IMR-90 (cell line): Measurements from ENCODE around the gene RIPK3. TPM values are rescaled to one million over a fixed set of nuclear protein-coding genes. Genes with fewer than 3 reads are reported as not detected.

Source experiments
- ATAC-seq: fragments of 200-7000 bp; cut with Tn5 transposase; 2 replicates; pipeline ENCODE4 v1.9.1; 2020; ENCODE audit warnings: low read depth, mild to moderate bottlenecking, moderate library complexity
- BruUV-seq: library from RNA; stranded (reverse); fragments of 400-500 nt; replicated peaks from 2 replicates; lab custom pipeline; 2021; lab: Mats Ljungman, UMichigan
- CTCF ChIA-PET: fragments of 300-600 bp; formaldehyde crosslinking; extraction: SDS; loops from one replicate; lab custom pipeline; 2021; ENCODE audit warnings: antibody characterized with exemption; lab: Yijun Ruan, JAX
- POLR2A ChIA-PET: fragments of 300-600 bp; sonication (Branson Sonifier 250); formaldehyde crosslinking; loops from one replicate; lab custom pipeline; 2022; ENCODE audit warnings: antibody characterized with exemption; ENCODE audit not compliant: unreplicated experiment; lab: Charles Lee
- DNase-seq: peaks from one replicate; pipeline ENCODE4 v3.0.0; 2013
- H2AFZ ChIP-seq: replicated peaks from 2 replicates; pipeline ENCODE3; 2013; ENCODE audit warnings: low read length, mild to moderate bottlenecking; ENCODE audit not compliant: poor library complexity
- H2AK5ac ChIP-seq: 2 replicates; pipeline ENCODE4 v1.6.1; 2013; ENCODE audit warnings: low read depth, low read length, inconsistent platforms
- H2AK9ac ChIP-seq: replicated peaks from 2 replicates; pipeline ENCODE3; 2013; ENCODE audit warnings: mild to moderate bottlenecking, low read depth, low read length, moderate library complexity; ENCODE audit not compliant: poor library complexity
- H2BK120ac ChIP-seq: 2 replicates; pipeline ENCODE4 v1.6.1; 2013; ENCODE audit warnings: low read depth, low read length, inconsistent platforms
- H2BK15ac ChIP-seq: 3 replicates; pipeline ENCODE4 v1.6.1; 2013; ENCODE audit warnings: low read depth, low read length, inconsistent platforms
- H2BK20ac ChIP-seq: 2 replicates; pipeline ENCODE4 v1.6.1; 2013; ENCODE audit warnings: low read depth, mild to moderate bottlenecking, inconsistent platforms, low read length, moderate library complexity
- H2BK5ac ChIP-seq: 2 replicates; pipeline ENCODE4 v1.6.1; 2013; ENCODE audit warnings: mild to moderate bottlenecking, low read depth, low read length, inconsistent platforms; ENCODE audit not compliant: poor library complexity, severe bottlenecking
- H3K14ac ChIP-seq: replicated peaks from 2 replicates; pipeline ENCODE4 v1.6.1; 2013; ENCODE audit warnings: low read depth, low read length, inconsistent platforms
- H3K18ac ChIP-seq: 2 replicates; pipeline ENCODE4 v1.6.1; 2013; ENCODE audit warnings: low read depth, low read length, control low read depth
- H3K23ac ChIP-seq: 2 replicates; pipeline ENCODE4 v1.6.1; 2013; ENCODE audit warnings: low read depth, low read length, inconsistent platforms
- H3K27ac ChIP-seq: 2 replicates; pipeline ENCODE4 v1.5.1; 2013; ENCODE audit warnings: mild to moderate bottlenecking, control low read depth, low read length; ENCODE audit not compliant: insufficient read depth
- H3K27me3 ChIP-seq: 2 replicates; pipeline ENCODE4 v1.6.1; 2013; ENCODE audit warnings: low read length; ENCODE audit not compliant: control insufficient read depth, insufficient read depth
- H3K36me3 ChIP-seq: 2 replicates; pipeline ENCODE4 v1.6.1; 2013; ENCODE audit warnings: low read length, mixed read lengths; ENCODE audit not compliant: control insufficient read depth, insufficient read depth
- H3K4ac ChIP-seq: 2 replicates; pipeline ENCODE4 v1.6.1; 2013; ENCODE audit warnings: low read depth, low read length, inconsistent platforms
- H3K4me1 ChIP-seq: 2 replicates; pipeline ENCODE4 v1.6.1; 2013; ENCODE audit warnings: low read length, mixed read lengths; ENCODE audit not compliant: control insufficient read depth, insufficient read depth
- H3K4me2 ChIP-seq: 2 replicates; pipeline ENCODE4 v1.6.1; 2013; ENCODE audit warnings: low read depth, mild to moderate bottlenecking, control low read depth, low read length, moderate library complexity
- H3K4me3 ChIP-seq: 2 replicates; pipeline ENCODE4 v1.5.1; 2013; ENCODE audit warnings: low read depth, mild to moderate bottlenecking, control low read depth, low read length, moderate library complexity; ENCODE audit not compliant: insufficient read depth
- H3K56ac ChIP-seq: 2 replicates; pipeline ENCODE4 v1.6.1; 2013; ENCODE audit warnings: low read length, inconsistent platforms; ENCODE audit not compliant: insufficient read depth; ENCODE audit errors: extremely low read depth
- H3K79me1 ChIP-seq, 2 experiments: 2 replicates each; pipeline ENCODE4 v1.6.1; 2013; ENCODE audit warnings: low read length in 2 of 2, inconsistent platforms in 1 of 2, low read depth in 1 of 2
- H3K9ac ChIP-seq: 2 replicates; pipeline ENCODE4 v1.6.1; 2013; ENCODE audit warnings: low read depth, low read length, control low read depth
- H3K9me1 ChIP-seq: 2 replicates; pipeline ENCODE4 v1.6.1; 2013; ENCODE audit warnings: low read length, inconsistent platforms; ENCODE audit not compliant: insufficient read depth
- H3K9me3 ChIP-seq: 2 replicates; pipeline ENCODE4 v1.6.1; 2013; ENCODE audit warnings: low read length; ENCODE audit not compliant: control insufficient read depth, insufficient read depth
- H4K20me1 ChIP-seq: 2 replicates; pipeline ENCODE4 v1.6.1; 2013; ENCODE audit warnings: low read length, inconsistent platforms; ENCODE audit not compliant: insufficient read depth
- H4K5ac ChIP-seq: 2 replicates; pipeline ENCODE4 v1.6.1; 2013; ENCODE audit warnings: mild to moderate bottlenecking, low read depth, low read length, control low read depth
- H4K8ac ChIP-seq, 2 experiments: 2 replicates each; pipeline ENCODE4 v1.6.1; 2013; ENCODE audit warnings: low read depth in 2 of 2, low read length in 2 of 2, control low read depth in 1 of 2, inconsistent platforms in 1 of 2
- H4K91ac ChIP-seq: 2 replicates; pipeline ENCODE4 v1.6.1; 2013; ENCODE audit warnings: low read depth, low read length, inconsistent platforms; ENCODE audit not compliant: insufficient read depth
- BHLHE40 ChIP-seq: fragments of 150-350 bp; IDR thresholded peaks from 2 replicates; pipeline ENCODE4 v1.6.1; 2016; ENCODE audit warnings: mild to moderate bottlenecking, low read depth, low read length
- CEBPB ChIP-seq: IDR thresholded peaks from 2 replicates; pipeline ENCODE4 v1.6.1; 2012; ENCODE audit warnings: low read depth, low read length, improper control_type of control experiment
- CHD1 ChIP-seq: IDR thresholded peaks from 2 replicates; pipeline ENCODE4 v1.6.1; 2012; ENCODE audit warnings: low read depth, low read length, improper control_type of control experiment
- CTCF ChIP-seq: conservative IDR thresholded peaks from 2 replicates; pipeline ENCODE4 v1.5.1; 2012; ENCODE audit warnings: mild to moderate bottlenecking, low read depth, low read length, improper control_type of control experiment
- FOS ChIP-seq: fragments of 150-350 bp; IDR thresholded peaks from 2 replicates; pipeline ENCODE4 v1.6.1; 2016; ENCODE audit warnings: low read depth, low read length
- MAFK ChIP-seq: IDR thresholded peaks from 2 replicates; pipeline ENCODE4 v1.6.1; 2012; ENCODE audit warnings: low read depth, low read length, improper control_type of control experiment
- MAZ ChIP-seq: IDR thresholded peaks from 2 replicates; pipeline ENCODE4 v1.6.1; 2012; ENCODE audit warnings: low read depth, mild to moderate bottlenecking, low read length, improper control_type of control experiment, moderate library complexity, borderline replicate concordance
- MXI1 ChIP-seq: IDR thresholded peaks from 2 replicates; pipeline ENCODE4 v1.6.1; 2012; ENCODE audit warnings: low read depth, mild to moderate bottlenecking, low read length, moderate library complexity, borderline replicate concordance
- NFE2L2 ChIP-seq: fragments of 150-350 bp; IDR thresholded peaks from 2 replicates; pipeline ENCODE4 v1.6.1; 2016; ENCODE audit warnings: low read depth, mild to moderate bottlenecking, low read length
- RAD21 ChIP-seq: IDR thresholded peaks from 2 replicates; pipeline ENCODE4 v1.6.1; 2012; ENCODE audit warnings: low read length, improper control_type of control experiment
- RCOR1 ChIP-seq: IDR thresholded peaks from 2 replicates; pipeline ENCODE4 v1.6.1; 2012; ENCODE audit warnings: mild to moderate bottlenecking, low read length, improper control_type of control experiment; ENCODE audit not compliant: insufficient replicate concordance
- RFX5 ChIP-seq: IDR thresholded peaks from 2 replicates; pipeline ENCODE4 v1.8.0; 2012; ENCODE audit warnings: low read depth, mild to moderate bottlenecking, low read length, moderate library complexity
- SMC3 ChIP-seq: fragments of 150-350 bp; IDR thresholded peaks from 2 replicates; pipeline ENCODE4 v1.6.1; 2016; ENCODE audit warnings: low read depth, mild to moderate bottlenecking, antibody characterized with exemption, low read length, moderate library complexity
- USF2 ChIP-seq: fragments of 150-350 bp; IDR thresholded peaks from 2 replicates; pipeline ENCODE4 v1.6.1; 2017; ENCODE audit warnings: mild to moderate bottlenecking, antibody characterized with exemption, low read length, low read depth
- WGBS, 2 experiments: methylation state at CpG; one replicate each; pipeline versions ENCODE4 v1.1.5 to v1.1.7; 2013; ENCODE audit warnings: missing lambda C conversion rate in 2 of 2; ENCODE audit not compliant: insufficient read length in 1 of 2; ENCODE audit errors: extremely low coverage in 2 of 2; 5-methylcytosine and 5-hydroxymethylcytosine counted together
- dilution Hi-C: fragments of 300-500 bp; cut with HindIII; formaldehyde crosslinking; loops from one replicate; pipeline ENCODE4 v1.14.3; 2018; ENCODE audit warnings: low sequenced_read_pairs; ENCODE audit not compliant: unreplicated experiment
- in situ Hi-C: fragments of 300-500 bp; cut with MboI; formaldehyde crosslinking; loops from 3 replicates; pipeline ENCODE4 v1.14.3; 2019; ENCODE audit warnings: low sequenced_read_pairs, inconsistent platforms, mixed read lengths
- intact Hi-C: fragments of 100-400 bp; cut with micrococcal nuclease; formaldehyde crosslinking; loops from 2 replicates; pipeline ENCODE4 v1.10.0; 2022
- polyA plus RNA-seq, 3 experiments: library from polyadenylated mRNA; depleted of rRNA; stranded (reverse); fragments of >200 nt; gene quantifications; 2 replicates each; pipeline ENCODE4 v1.2.3, GENCODE V29; 2012; ENCODE audit warnings: low replicate concordance in 1 of 3
- total RNA-seq: library from RNA; depleted of rRNA; stranded (reverse); fragments of >200 nt; gene quantifications from 2 replicates; pipeline ENCODE4 v1.2.3, GENCODE V29; 2012

Gene RIPK3
- total and polyA plus RNA-seq, 2 of the 4 experiments (the other 2 are of a cell fraction): 0.09 TPM; not detected in 1

- H3K36me3 ChIP-seq: no peaks in the 10 kb centered on the region
- POLR2A ChIA-PET: no interaction called here
- H2BK20ac ChIP-seq: no peak overlapping the region
- no peak for DNase-seq
- H4K20me1 ChIP-seq: no peaks in the 10 kb centered on the region; the same call in 1 of the 2 replicates
- no peak overlapping the region for H2AK5ac ChIP-seq
- H2AFZ ChIP-seq: no peak overlapping the region
- H4K5ac ChIP-seq: no peak overlapping the region
- no peak overlapping the region for H2AK9ac ChIP-seq
- H3K9ac ChIP-seq: no peak overlapping the region
- BruUV-seq: no TSS peak
- peaks cover 7% of the 10 kb centered on the region; the same call in 1 of the 2 replicates for H3K4me1 ChIP-seq
- H3K4me3 ChIP-seq: no peak overlapping the region
- no peak overlapping the region for H2BK120ac ChIP-seq
- no peak overlapping the region for H2BK5ac ChIP-seq
- CTCF ChIA-PET: interaction anchor here (0.6 kb wide), 1 partner anchor 69 kb away, joined by 4 read pairs; no protein-coding TSS in a partner anchor
- peaks cover 33% of the 10 kb centered on the region for H3K27me3 ChIP-seq
- no peaks in the 10 kb centered on the region for H3K79me1 ChIP-seq
- H3K56ac ChIP-seq: no peak overlapping the region
- no peak overlapping the region for H3K14ac ChIP-seq
- dilution Hi-C loops (no loop called here), intact Hi-C loops (no loop called here), in situ Hi-C loops (no loop called here)
- H3K9me1 ChIP-seq: peaks cover 9% of the 10 kb centered on the region
- no peak overlapping the region for H3K18ac ChIP-seq
- H4K8ac ChIP-seq: no peak overlapping the region
- 82% methylated on average over 3 of the region's 10 CpGs; no CpG with 5 or more reads in 1 of the 2 experiments for WGBS, 2 experiments
- no peak overlapping the region for H2BK15ac ChIP-seq
- no peaks in the 10 kb centered on the region for H3K9me3 ChIP-seq
- H3K27ac ChIP-seq: no peak overlapping the region
- H4K91ac ChIP-seq: no peak overlapping the region
- TF ChIP-seq NFE2L2 (no peak), MXI1 (no peak), SMC3 (no peak), RFX5 (no peak), CTCF (no peak), CHD1 (no peak), RAD21 (no peak), CEBPB (no peak), MAFK (no peak), MAZ (no peak), USF2 (no peak), RCOR1 (no peak), BHLHE40 (no peak), FOS (no peak)
- no peak overlapping the region for H3K4ac ChIP-seq
- no peak overlapping the region for H3K4me2 ChIP-seq
- H3K23ac ChIP-seq: no peak overlapping the region
- ATAC-seq: no peak
Observed at GRCh38 chr14:24315243-24315806, 24.5 kb downstream of the RIPK3 start.
